RPMI7951 (cell line): ENCODE data around the gene PLA2G4D. TPM values are rescaled to one million over a fixed set of nuclear protein-coding genes. Genes with fewer than 3 reads are reported as not detected.

Source experiments
- DNase-seq: peaks from one replicate; pipeline ENCODE4 v3.0.0-alpha.2; 2012; ENCODE audit warnings: low read depth
- total RNA-seq: library from RNA; depleted of rRNA; stranded (reverse); fragments of >200 nt; shearing (Covaris generic); gene quantifications from 2 replicates; pipeline ENCODE4 v1.2.3, GENCODE V29; 2014

PLA2G4D gene
- total RNA-seq, 1 experiment from 2014 or later, result not detected

DNA sequence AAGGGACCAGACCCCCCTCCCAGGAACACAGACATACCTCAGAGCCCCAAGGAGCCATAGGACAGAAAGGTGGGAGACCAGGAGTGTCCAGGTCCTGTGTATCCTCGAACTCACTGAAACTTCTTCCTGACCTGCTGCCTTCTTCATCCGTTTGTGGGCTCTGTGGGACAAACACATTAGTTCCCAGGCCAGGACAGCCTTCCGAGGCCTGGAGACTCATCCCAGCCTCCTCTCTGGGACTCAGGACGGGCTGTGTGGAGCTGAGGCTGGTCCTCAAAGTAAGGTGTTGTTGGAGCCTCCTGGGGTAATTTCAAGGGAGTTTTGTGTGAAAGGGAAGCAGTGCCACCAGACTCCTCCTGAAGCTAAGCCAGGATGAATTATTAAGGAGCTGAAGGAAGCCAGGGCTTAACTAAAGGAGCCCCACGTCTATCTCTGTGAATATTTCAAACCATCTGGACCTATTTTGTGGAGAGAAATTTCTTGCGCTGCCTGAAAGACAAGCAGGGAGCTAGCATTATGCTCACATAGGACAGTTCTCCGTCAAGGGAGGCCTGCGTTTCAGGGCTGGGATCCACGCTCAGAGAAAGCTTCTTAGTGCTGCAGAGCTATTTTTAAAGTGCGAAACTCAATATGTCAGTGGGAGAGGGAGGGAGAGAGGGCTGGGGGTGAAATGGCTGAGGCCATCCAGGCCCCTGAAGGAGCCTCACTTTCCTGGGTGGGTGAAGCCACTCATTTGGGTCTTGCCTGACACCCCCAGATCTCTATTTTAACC, 43.7 kb downstream of the PLA2G4D start:
- no peak for DNase-seq

DNA sequence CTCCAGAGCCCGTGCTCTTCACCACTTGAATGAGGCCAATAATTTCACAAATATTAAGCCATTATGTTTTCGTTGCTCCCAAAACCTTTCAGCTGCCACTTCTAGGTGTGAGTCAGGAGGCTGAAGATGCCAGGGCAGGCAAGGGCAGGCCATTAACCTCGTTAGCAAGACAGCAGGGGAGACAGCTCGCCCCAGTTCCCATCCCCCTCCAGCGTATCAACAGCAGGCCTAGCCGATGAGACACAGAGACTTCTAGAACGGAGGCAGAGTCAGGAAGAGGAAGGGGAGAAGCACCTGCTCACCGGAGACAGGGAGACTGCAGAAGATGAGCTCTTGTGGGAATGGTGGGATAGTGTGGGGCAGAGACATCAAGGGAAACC, 45.6 kb downstream of the PLA2G4D start:
- DNase-seq, result no peak

DNA sequence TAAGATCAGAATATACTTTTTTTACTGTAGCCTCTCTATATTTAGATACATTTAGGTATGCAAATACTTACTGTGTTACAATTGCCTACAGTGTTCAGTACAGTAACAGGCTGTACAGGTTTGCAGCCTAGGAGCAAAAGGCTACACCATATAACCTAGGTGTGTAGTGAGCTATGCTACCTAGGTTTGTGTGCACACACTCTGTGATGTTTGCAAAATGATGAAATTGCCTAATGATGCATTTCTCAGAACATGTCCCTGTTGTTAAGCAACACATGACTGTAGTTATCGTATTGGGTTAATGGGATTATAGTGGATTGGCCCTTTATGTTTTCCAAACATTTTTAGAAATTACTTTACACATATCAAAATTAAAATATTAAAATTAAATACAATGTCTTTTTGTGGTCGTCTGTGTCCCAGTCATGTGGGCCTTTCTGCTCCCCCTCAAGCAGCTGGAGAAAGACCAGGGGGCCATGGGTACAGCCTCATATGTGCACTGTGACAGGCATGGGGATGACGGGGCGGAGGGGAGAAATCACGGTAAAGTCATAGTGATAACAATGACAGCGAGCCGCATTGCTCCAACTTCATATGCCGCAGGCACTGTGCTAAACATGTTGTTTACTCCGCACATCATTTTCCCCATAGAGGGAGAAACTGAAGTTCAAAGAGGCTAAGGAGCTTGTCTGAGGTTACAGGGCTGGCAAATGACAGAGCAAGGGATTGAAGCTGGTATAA, 46.1 kb downstream of the PLA2G4D start:
- DNase-seq, result no peak

DNA sequence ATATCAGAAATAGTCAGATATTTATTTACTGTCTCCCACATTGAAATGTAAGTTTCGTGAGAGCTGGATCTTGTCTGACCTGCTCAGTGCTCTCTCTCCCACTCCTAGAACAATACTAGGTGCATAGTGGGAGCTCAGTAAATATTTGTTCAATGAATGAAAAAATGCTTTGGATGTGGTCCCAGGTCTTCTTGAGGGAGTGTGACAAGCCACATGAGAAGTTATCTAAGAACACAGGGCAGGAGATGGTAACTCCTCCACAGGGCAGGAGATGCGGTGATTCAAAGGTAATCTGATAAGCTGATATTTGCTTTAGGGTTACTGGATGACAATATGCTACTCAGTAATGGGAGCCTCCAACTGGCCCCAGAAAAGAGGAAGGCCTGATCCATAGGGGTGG, 47.8 kb downstream of the PLA2G4D start:
- DNase-seq, result no peak

DNA sequence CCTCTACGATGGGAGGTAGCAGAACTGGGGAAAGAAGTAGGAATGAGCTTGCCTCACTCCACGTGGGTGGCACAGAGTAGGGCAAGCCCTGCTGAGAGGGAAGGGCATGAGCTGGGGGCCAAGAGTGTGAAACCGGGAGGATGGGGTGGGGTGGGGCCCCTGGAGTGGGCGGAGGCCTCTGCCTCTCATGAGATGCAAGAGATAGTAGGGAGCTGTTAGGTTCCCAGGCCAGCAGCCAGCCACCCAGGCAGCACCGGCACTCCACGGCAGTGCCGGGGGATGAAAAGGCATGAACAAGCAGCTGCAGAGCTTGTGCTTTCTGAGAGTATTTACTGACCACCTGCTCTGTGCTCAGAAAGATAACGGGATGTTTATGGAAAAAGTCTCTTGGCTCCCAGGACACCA, 49.1 kb downstream of the PLA2G4D start:
- no peak for DNase-seq

DNA sequence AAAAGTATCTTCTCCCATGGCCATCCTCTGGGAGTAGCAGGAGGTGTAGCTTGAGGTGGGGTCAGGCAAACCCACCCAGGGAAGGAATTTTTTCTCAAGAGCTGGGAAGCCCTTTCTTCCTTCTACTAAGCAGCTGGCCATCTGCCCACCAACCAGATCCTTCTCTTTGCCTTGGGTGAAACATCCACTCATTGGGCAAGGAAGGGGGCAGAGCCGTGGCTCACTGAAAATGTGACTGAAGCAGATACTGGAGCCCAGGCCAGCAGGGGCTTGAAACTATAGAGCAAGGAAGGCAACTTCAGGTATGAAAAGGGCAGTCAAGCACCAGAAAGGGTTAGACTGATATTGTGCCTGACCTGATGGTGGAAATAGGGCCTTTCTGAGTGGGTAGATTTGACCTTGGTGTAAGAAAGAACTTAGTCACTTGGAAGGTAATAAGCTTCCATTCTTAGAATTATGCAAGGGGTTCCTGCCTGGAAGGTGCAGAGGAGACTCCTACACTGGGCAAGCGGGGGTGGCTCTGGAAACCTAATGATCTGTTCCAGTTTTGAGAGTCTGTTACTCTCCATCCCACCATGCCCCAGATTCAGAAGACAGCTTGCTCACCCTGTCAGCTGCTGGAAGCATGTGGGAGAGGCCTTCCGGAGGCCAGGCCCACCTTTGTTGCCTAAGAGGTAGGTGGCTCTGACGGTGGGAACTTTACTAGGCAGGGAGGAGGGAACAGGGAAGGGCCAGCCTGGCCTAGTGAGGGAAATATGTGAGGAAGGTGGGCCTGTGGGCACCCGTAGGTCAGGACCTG, 51.6 kb downstream of the PLA2G4D start:
- no peak for DNase-seq

DNA sequence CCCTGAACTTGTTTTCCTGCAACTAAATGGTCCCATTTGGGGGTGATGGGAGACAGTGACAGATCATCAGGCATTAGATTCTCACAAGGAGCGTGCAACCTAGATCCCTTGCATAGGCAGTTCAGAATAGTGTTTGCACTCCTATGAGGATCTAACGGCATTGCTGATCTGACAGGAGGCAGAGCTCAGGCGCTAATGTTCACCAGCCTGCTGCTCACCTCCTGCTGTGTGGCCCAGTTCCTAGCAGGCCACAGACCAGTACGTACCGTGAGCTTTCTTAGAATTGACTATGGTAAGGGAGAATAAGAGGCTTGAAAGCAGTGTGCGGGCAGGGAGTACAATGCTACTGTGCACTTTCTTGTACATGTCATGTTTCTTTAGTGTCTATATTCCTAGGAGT, 56.0 kb downstream of the PLA2G4D start:
- DNase-seq, result no peak

DNA sequence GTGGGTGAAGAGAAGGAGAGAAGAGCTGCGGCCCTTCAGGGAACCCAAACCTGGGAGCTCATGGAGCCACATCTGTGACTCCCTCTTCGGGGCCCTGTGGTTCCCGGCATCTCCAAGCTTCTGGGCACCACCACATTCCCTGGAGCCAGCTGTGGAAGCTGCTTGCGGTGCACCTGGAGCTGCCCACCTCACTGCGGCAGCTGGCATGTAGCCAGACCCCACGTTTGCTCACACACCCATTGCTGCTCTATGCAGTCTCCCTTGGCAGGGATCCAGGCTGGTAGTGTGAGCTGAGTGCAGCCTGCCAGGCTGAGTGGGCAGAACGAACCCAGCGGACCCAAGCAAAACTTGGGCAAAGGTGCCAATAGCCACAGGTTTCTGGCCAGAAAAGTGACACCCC, 56.7 kb downstream of the PLA2G4D start:
- no peak for DNase-seq

DNA sequence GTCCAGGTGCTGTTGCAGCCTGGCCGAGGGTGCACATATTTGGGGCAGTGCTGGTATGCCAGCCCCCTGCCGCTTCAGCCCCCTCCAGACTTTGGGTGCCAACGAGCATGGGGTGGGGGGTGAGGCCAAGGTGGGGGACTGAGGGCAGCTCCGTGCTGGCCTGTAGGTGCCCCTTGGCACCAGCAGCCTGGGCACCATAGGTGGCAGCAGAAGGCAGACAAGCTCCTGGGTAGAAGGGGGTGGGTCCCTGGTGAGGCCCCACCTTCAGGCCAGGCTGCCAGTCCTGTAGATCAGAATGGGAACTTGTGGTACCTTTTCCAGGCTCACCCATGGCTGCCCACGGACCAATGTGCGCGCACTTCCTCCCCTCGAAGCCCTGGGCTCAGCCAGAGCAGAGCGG, 57.4 kb downstream of the PLA2G4D start:
- DNase-seq, result no peak

DNA sequence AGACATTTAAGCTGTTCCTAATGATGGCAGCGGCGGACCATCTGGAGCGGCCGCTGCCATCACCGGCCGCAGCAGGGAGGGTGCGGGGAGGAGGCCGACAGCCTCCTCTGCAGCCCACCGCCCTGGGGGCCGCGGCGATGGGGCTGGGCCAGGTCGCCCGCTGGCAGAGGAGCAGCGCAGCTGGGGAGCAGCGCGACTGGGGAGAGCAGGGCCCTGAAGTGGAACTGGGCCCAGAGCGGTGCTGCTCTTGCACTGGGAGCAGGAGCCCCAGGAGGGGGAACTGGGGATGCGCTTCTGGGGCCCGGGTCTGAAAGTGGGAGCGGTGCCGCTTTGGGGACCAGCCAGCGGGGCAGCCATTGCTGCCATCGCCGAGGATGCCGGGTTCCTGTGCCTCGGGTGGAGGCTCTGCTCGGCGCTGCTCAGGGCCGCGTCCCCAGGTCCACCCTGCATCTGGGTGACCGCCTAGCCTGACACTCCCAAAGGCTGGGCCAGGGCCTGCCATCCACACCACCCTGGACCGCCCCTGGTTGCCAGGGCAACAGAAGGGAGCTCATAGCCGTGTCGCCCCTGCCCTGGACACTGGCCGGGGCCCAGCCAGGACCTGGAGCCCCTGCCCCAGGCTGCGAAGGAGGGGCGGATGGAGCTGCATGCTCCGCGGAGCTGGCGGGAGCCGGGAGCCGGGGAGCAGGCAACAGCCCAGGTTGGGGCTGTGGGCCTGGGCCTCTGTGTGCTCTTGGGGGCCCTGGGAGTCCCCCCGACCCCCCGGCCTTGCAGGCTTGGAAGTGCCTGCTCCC, 58.1 kb downstream of the PLA2G4D start:
- no peak for DNase-seq

DNA sequence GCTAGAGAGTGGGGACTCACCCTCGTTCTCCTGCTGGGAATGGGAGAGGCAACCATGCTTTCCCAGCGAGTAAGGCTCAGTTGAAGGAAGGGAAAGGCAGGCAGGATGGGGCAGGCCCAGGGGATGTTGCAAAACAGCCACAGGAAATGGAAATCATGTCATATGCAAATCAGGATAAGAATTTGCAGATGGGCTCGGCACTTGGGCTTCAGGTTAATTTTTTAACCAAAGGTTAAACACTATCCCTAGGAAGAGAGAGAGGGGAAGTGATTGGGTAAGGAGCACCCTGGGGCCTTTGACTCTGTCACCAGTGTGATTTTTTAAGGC, 59.0 kb downstream of the PLA2G4D start:
- DNase-seq, result no peak

DNA sequence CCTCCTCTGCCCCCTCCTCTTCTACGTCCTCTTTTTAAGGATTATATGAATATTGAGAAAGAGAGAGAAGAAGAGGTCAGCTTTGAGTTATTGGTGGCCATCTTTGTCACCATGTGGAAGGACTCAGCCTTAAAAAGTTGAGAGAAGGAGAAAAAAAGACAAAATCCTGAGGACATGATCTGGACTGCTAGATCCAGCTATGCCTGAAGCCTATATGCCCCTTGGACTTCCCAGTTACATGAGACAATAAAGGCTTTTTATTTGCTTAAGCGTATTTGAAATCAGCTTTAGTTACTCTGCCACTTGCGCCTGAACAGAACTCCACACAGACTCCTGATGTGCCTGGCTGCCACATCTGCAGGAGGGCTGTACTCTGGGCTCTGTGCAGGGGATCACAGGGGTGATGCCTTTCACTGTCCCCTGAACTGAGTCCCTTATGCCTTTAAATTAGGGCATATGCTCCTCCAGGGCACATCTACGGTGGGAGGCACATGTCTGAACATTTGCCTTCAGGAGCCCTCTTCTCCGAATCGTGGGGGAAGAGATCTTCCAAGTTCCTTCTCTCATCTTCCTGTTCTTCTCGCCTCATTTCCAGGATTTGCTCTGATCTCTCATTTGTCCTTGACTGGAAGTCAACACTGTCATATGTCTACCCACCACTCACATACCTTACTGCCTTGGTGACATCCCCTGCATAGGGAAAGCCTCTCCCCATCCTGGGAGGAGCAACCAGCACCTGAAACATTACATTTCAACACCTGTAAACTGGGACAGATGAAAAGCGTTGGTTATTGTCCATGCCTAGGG, 59.5 kb downstream of the PLA2G4D start:
- no peak for DNase-seq

DNA sequence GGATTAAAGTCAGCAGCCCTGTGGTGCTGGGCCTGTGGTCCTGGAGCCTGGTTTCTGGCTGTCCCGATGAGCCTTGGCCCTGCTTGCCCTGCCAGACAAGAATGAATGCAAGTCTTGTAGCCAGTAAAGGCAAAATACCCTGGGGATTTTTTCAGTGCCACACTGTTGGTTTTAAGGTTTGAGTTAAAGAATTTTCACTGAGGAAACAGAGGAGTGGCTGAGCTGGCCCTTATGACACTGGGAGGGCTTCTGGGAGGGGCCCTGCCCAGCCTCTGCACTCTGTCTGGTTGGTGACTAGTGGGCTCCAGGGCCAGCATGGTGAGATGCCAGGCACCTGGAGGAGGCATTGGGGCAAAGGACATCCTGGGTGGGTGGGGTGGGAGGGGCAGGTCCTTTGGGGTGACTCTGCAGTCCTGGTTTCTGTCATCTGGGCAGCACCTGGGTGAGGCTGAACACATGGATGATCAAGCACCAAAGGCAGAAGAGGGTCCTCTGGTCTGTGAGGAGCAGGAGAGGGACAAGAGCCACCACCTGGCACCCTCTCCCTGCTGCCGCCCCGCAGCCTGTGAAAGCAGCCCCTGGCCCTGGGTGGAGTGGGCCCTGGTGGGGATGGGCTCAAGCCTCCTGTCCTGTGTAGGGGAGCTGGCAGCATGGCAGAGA, 61.0 kb downstream of the PLA2G4D start:
- no peak for DNase-seq

DNA sequence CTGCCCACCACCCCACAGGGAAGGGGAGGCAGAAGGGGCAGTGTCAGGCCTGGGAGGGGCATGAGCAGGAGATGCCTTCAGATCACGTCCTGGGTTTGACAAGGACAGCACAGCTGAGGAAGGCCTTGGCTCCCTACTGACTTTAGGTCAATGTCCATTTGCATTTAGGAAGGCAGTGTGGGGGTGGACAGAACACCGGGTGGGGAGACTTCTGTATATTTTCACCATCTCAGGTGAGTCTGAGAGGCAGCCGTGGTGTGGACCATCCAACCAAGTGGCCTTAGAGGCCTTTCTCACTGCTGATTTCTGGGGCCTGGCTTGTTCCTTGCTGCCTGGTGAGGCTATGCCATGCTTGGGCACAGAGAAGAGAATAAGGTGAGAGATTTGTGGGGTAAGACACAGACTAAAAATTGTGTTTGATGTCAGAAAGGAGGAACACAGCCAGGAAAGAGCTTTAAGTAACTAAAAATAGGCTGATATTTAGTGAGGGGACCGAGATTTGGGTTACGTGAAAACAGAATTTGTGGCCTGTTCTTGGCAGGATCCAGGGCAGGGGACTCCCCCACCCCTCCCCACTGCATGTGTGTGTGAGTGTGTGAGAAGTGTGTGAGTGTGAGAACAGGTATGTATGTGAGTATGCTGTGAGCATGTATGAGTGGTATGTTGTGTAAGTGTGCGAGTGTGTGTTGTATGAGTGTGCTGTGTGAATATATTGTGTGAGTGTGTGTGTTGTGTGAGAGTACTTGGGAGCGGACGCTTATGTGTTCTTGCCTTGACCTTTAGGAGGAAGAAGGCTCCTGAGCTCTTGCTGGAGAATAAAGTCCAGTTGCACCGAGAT, 61.8 kb downstream of the PLA2G4D start:
- DNase-seq, result no peak

DNA sequence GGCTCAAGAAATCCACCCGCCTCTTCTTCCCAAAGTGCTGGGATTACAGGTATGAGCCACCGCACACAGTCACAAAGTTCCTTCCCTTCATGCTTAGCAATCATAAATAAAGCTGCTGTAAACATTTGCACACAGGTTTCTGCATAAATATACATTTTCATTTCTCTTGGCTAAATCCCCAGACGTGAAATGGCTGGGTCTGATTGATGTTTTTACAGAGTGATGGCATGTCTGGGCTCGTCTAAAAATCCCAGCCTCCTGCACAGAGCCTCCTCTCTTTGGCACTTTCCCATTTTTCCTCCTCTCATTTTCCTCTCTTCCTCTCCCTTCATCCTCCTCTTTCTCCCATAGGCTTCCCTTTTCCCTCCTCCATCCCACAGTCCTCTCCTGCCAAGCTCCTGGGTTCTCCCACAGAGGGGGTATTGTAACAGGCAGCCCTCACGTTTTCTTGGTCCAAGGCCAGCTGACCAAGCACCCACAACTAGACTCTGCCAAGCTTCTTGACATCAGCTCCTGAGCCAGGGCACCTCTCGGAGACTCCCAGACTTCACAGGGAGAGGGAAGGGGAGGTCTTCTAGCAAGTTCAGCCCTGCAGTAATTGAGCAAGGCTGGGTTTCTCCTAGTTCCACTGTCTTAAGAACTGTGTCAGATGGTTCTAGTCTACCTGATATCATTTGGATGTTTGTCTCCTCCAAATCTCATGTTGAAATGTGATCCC, 63.0 kb downstream of the PLA2G4D start:
- DNase-seq, result no peak

DNA sequence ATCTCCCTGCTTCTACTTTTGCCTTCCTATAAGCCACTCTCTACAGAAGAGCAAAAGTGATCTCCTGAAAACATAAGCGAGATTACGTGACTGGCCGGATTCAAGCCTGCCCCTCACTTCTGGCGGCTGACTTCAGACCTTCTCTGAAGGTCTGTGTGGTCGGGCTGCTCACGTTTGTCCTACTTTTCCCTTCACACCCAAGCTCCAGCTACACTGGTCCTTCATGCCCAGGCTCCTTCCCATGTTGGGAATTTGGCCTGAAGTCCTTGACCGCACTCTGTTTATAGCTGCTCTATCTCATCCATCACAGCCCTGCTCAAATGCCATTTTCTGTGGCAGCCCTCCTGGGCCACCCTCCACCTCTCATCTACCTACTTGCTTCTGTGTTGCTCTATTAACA, 66.8 kb downstream of the PLA2G4D start:
- no peak for DNase-seq

DNA sequence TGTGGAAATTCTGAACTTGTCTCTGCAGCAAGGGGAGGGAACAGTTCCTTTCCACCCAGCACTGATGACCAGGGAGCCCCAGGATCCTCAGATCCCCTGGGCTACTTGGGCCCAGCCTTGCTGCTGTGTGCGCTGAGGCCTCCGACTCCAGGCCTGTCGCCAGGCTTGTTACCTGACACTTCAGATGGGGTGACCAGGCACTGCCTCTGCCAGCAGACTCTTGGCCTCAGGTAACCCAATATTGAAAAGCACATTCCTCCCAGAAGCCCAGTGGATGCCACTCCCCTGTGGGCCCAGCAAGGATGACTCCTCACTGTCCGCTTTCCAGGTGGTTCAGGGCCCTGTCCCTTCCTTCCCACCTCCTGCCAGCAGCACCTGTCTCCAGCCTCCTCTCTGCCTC, 70.1 kb downstream of the PLA2G4D start:
- no peak for DNase-seq

DNA sequence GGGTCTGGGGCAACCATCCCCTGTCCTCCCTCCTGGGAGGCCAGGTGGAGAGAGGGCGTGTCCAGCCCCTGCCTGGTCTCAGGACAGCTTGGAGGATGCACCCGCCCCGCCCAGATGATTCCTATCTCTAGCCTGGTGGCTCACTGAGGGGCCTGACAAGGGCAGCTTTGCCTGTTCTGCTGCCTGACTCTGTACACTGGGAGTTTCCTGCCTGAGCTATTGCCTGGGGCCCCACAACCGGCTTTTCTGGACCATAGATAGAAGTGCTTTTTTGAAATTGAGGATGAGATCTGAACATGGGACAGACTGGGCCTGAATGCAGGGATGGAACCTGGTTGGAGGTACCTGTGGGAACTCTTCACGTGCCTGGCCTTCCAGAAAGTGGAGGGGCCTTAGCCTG, 72.8 kb downstream of the PLA2G4D start:
- DNase-seq, result no peak

DNA sequence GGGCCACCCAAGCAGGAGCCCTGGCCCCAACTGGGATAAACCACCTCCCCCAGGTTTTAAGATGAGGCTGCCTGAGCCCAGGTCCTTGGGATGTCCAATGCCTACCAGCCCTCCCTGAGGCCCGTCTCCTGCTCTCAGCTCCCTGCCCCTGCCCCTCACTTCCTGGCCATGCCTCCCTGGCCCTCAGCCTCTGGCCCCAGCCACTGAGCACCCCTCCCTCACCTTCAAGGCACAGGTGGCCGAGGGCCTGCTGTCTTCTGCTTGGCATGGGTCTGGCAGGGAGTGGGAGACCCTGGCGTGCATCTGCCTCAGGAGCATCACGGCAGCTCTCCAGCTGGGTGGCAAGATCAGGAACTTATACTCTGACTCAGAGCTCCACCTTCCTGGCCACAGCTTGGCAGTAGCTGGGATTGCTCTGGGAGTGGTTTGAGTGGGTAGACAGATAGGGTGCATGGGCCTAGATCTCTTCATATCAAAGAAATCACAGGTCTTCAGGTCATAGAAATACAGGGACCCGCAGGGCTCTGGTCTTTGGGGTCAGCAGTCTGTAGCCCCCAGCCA, 73.6 kb downstream of the PLA2G4D start, which contains the start of gene PLA2G4E:
Gene PLA2G4E (minus strand): TSS at position 330 of the 561 bp plus-strand sequence. CDS start 12 bp downstream, at position 318.
- DNase-seq, result peak; percentile 25
